ENCODE measurements around the gene CTSE. TPM values are rescaled to one million over a fixed set of nuclear protein-coding genes. Genes with fewer than 3 reads are reported as not detected.

CTSE gene
- total and polyA plus RNA-seq, 12 donors = 0.07 to 0.11 TPM; not detected in 10

DNA sequence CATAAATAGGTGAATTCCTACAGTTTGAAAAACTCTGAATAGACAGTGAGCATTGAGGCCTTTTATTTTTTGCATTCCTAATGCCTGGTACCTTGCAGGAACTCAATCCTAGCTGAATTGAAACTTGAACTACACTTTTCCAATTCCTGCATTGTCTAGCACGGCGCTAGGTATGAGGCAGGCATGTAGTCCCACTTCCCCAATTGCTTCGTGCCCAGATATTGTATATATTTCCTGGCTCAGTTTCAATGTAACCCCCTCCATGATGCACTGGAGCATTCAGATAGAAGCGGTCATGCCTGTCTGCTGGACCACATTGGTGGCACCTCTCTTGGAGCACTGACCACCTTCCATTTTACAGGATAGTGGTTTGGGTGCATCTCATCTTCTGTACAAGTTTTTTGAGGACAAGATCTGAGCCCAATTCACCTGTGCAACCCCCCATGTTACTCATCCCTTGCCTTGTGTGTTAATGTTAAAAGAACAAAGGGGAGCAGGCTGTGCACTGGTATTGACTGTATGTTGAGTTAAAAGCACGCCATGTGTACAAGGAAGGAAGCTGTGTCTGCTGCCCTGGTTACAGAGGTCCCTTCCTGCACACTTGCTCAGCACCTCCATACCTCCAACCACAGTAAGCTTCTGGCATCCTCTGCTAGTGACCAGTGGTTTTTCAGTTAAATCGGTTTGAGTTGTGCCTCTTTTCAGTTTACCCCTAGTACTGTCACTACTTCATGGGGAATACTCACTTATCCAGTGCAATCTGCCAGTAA lies 10.5 kb downstream of the CTSE start:
- Histone ChIP-seq H3K27ac (no peak overlapping the region), H3K9me3 (replicated peaks in 1 of 3) (no peaks in the 10 kb centered on the region), H3K36me3 (replicated peaks in 1 of 2) (no peaks in the 10 kb centered on the region), H3K4me3 (no peak overlapping the region), H3K27me3 (no peaks in the 10 kb centered on the region), H3K4me1 (replicated peaks in 1 of 2) (no peaks in the 10 kb centered on the region)
- DNase-seq = no peak
- intact Hi-C loops (cut with DNase I) = no loop called here
- TF ChIP-seq, protein P1, sequence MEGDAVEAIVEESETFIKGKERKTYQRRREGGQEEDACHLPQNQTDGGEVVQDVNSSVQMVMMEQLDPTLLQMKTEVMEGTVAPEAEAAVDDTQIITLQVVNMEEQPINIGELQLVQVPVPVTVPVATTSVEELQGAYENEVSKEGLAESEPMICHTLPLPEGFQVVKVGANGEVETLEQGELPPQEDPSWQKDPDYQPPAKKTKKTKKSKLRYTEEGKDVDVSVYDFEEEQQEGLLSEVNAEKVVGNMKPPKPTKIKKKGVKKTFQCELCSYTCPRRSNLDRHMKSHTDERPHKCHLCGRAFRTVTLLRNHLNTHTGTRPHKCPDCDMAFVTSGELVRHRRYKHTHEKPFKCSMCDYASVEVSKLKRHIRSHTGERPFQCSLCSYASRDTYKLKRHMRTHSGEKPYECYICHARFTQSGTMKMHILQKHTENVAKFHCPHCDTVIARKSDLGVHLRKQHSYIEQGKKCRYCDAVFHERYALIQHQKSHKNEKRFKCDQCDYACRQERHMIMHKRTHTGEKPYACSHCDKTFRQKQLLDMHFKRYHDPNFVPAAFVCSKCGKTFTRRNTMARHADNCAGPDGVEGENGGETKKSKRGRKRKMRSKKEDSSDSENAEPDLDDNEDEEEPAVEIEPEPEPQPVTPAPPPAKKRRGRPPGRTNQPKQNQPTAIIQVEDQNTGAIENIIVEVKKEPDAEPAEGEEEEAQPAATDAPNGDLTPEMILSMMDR (IDR thresholded peaks at IDR 0.05) = no peak
- 75 to 83% (median 79%) methylated on average over 6 of the region's 6 CpGs for WGBS, 4 donors

DNA sequence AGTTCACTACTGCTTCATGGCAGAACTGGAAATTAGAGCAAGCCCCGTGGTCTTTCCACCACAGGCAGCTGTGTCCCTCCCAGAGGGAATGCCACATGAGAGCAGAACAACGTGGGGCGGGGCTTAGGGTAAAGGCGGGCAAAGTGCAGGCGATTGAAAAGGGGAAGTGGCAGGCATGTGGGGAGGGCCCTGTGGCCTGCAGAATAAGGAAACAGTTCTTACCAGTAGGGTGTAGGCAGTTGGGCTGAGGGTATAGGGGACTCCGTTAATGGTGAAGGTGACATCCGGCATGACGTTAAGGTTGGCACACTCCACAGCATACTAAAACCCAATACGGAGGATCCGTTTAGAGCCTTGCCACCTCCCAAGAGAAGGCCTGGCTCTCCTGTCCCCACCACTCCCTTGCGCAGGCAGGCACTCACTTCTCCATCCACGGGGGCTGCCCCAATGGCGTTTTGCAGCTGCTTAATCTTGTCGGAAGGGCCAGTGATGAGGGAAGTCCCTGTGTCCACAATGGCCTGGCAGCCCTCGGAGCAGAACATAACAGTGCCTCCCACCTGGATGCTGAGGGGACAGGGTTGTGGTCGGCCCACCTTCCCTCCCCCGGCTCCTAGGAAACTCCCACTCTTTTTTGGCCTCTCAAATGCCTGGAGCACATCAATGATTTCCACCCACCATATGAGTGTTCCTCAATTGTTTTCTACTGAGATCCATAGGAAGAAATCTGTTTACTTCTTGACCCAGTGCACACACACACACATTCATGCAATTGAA lies 11.4 kb downstream of the CTSE start:
- WGBS, 4 donors = 70 to 79% (median 74%) methylated on average over 13 to 17 of the region's 17 CpGs
- Histone ChIP-seq H3K36me3 (replicated peaks in 1 of 2) (no peaks in the 10 kb centered on the region), H3K4me3 (no peak overlapping the region), H3K27me3 (no peaks in the 10 kb centered on the region), H3K9me3 (replicated peaks in 1 of 3) (no peaks in the 10 kb centered on the region), H3K27ac (peak overlapping the region in 1 of 5 donors; percentile 35), H3K4me1 (replicated peaks in 1 of 2) (no peaks in the 10 kb centered on the region)
- TF ChIP-seq, protein P1 (IDR thresholded peaks at IDR 0.05) = no peak
- no peak for TF ChIP-seq POLR2A (IDR thresholded peaks at IDR 0.05)
- intact Hi-C loops (cut with DNase I) = no loop called here
- peak; percentile 58 to 78 (median 71) for DNase-seq

DNA sequence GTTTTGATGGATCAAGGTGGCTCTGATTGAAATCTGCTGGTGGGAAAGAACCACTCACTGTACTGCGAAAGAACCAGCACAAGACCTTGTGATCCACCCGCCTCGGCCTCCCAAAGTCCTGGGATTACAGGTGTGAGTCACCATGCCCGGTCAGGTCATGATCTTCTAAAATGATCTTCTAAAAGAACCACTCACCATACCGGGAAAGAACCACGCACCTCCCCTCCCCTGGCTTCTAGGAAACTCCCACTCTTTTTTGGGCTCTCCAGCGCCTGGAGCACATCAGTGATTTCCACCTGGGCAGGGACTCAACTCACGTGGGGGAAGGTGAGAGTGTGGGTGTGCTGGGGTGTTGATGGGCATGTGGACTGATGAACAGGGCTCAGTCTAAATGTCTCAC lies 12.6 kb downstream of the CTSE start:
- TF ChIP-seq POLR2A (IDR thresholded peaks at IDR 0.05) = no peak
- TF ChIP-seq, protein P1 (IDR thresholded peaks at IDR 0.05) = no peak
- no peak overlapping the region for H3K4me3 ChIP-seq
- DNase-seq = no peak
- H3K9me3 ChIP-seq (replicated peaks in 1 of 3) = no peaks in the 10 kb centered on the region
- no peaks in the 10 kb centered on the region for H3K36me3 ChIP-seq (replicated peaks in 1 of 2)
- no peak overlapping the region for H3K27ac ChIP-seq
- H3K27me3 ChIP-seq = no peaks in the 10 kb centered on the region
- no peaks in the 10 kb centered on the region for H3K4me1 ChIP-seq (replicated peaks in 1 of 2)
- 84 to 94% (median 93%) methylated on average over 6 to 8 of the region's 8 CpGs for WGBS, 4 donors
- intact Hi-C loops (cut with DNase I) = no loop called here

DNA sequence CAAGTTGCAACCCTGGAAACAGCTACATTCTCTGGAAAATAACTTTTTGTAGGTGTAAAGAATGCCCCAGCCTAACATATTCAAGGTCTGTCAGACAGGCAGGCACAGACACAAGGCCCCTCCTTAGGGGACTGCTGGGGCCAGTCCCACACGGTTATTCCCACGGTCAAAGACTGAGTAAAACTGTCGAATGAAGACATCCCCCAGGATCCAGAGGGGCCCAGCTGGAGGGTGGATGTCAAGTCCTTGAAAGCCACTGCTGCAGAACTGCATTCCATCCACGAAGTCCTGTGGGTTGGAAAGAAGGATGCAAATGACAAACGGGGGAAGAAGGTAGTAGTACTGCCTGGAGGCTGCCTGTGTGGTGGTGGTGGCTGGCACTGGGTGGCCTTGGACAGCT lies 13.6 kb downstream of the CTSE start:
- intact Hi-C loops (cut with DNase I) = no loop called here
- H3K9me3 ChIP-seq (replicated peaks in 1 of 3) = no peaks in the 10 kb centered on the region
- no peak for DNase-seq
- H3K4me1 ChIP-seq (replicated peaks in 1 of 2) = no peaks in the 10 kb centered on the region
- WGBS, 4 donors = 58 to 79% (median 72%) methylated on average over 3 to 5 of the region's 5 CpGs
- H3K27ac ChIP-seq = no peak overlapping the region
- TF ChIP-seq POLR2A (IDR thresholded peaks at IDR 0.05) = no peak
- TF ChIP-seq, protein P1 (IDR thresholded peaks at IDR 0.05) = no peak
- no peaks in the 10 kb centered on the region for H3K36me3 ChIP-seq (replicated peaks in 1 of 2)
- H3K4me3 ChIP-seq = no peak overlapping the region
- no peaks in the 10 kb centered on the region for H3K27me3 ChIP-seq
